HL-60 (cell line): ENCODE results near the gene SPTBN1.

Experiments
- GABPA ChIP-seq: IDR thresholded peaks from 2 replicates; pipeline ENCODE4 v1.6.1; 2012; ENCODE audit warnings: low read depth
- POLR2AphosphoS5 ChIP-seq: IDR thresholded peaks from 2 replicates; pipeline ENCODE4 v1.6.1; 2012; ENCODE audit warnings: low read depth
- SPI1 ChIP-seq: IDR thresholded peaks from 2 replicates; pipeline ENCODE4 v1.6.1; 2012; ENCODE audit warnings: low read depth, mild to moderate bottlenecking, borderline replicate concordance
- TF ChIP-seq, protein P1 (sequence below): IDR thresholded peaks from one replicate; pipeline ENCODE4 v1.5.1; 2011; ENCODE audit warnings: low read length, control low read depth, inconsistent platforms; ENCODE audit not compliant: insufficient read depth
- TF ChIP-seq, protein P2 (sequence below): IDR thresholded peaks from 2 replicates; pipeline ENCODE4 v1.6.1; 2012; ENCODE audit warnings: low read depth; ENCODE audit not compliant: insufficient replicate concordance

- TF ChIP-seq, protein P1, sequence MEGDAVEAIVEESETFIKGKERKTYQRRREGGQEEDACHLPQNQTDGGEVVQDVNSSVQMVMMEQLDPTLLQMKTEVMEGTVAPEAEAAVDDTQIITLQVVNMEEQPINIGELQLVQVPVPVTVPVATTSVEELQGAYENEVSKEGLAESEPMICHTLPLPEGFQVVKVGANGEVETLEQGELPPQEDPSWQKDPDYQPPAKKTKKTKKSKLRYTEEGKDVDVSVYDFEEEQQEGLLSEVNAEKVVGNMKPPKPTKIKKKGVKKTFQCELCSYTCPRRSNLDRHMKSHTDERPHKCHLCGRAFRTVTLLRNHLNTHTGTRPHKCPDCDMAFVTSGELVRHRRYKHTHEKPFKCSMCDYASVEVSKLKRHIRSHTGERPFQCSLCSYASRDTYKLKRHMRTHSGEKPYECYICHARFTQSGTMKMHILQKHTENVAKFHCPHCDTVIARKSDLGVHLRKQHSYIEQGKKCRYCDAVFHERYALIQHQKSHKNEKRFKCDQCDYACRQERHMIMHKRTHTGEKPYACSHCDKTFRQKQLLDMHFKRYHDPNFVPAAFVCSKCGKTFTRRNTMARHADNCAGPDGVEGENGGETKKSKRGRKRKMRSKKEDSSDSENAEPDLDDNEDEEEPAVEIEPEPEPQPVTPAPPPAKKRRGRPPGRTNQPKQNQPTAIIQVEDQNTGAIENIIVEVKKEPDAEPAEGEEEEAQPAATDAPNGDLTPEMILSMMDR: no peak
- TF ChIP-seq, protein P2, sequence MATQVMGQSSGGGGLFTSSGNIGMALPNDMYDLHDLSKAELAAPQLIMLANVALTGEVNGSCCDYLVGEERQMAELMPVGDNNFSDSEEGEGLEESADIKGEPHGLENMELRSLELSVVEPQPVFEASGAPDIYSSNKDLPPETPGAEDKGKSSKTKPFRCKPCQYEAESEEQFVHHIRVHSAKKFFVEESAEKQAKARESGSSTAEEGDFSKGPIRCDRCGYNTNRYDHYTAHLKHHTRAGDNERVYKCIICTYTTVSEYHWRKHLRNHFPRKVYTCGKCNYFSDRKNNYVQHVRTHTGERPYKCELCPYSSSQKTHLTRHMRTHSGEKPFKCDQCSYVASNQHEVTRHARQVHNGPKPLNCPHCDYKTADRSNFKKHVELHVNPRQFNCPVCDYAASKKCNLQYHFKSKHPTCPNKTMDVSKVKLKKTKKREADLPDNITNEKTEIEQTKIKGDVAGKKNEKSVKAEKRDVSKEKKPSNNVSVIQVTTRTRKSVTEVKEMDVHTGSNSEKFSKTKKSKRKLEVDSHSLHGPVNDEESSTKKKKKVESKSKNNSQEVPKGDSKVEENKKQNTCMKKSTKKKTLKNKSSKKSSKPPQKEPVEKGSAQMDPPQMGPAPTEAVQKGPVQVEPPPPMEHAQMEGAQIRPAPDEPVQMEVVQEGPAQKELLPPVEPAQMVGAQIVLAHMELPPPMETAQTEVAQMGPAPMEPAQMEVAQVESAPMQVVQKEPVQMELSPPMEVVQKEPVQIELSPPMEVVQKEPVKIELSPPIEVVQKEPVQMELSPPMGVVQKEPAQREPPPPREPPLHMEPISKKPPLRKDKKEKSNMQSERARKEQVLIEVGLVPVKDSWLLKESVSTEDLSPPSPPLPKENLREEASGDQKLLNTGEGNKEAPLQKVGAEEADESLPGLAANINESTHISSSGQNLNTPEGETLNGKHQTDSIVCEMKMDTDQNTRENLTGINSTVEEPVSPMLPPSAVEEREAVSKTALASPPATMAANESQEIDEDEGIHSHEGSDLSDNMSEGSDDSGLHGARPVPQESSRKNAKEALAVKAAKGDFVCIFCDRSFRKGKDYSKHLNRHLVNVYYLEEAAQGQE: no peak
- TF ChIP-seq GABPA: no peak
- no peak for TF ChIP-seq POLR2AphosphoS5
- no peak for TF ChIP-seq SPI1
Observed at GRCh38 chr2:54646170-54646927, 190.2 kb downstream of the SPTBN1 start.
